ENCODE data around the gene LRMDA. TPM values are rescaled to one million over a fixed set of nuclear protein-coding genes. Genes with fewer than 3 reads are reported as not detected.

Gene LRMDA
- total and polyA plus RNA-seq, 2 of the 13 experiments (the other 11 are each of a cell fraction or from before 2014, with no cell fraction given), result 13.4 to 22.0 TPM

DNA sequence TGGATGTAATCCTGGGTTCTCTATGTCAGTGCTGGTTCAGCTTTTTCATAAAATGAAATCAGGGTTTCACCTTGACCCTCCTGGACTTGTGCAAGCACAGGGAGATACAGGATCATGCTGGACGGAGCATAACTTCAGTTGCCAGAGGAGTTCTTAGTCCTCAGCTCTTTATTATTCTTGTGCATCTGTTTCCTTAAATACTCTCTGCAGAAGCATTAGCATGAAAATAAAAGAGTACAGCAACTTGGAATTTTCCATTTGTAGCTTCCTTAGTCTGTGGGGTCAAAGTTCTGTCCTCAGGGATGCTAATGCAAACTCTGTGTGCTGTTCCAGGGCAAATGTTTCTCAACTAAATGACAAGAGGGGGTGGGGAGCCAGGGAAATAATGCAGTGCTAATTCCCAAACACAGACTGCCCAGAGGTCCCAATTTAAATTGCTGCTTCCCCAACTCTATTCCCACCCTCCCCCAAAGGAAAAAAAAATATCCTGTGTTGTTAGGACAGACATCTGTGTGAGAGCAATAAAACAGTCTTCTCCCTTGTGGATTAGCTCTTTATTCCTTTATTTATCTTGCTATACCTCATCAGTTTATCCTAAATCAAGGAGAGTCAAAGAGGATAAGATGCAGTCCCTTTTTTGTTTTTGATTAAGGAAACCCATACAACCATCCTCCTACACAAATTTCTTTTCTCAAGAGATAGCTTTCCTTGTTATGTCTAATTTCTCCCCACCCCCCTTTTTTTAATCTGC is 905.0 kb downstream of the LRMDA start (continued):
- no peak for TF ChIP-seq ZNF329 (CRISPR knock-in tag; IDR thresholded peaks at IDR 0.05; ENCODE audit: low read depth)
- TF ChIP-seq SOX5 (CRISPR knock-in tag; IDR thresholded peaks at IDR 0.05; ENCODE audit: borderline replicate concordance), result peak; percentile 58; the same call in 1 of the 2 replicates
- TF ChIP-seq HCFC1 (IDR thresholded peaks at IDR 0.05; ENCODE audit: low read depth, low read length), result no peak
- TF ChIP-seq RAD51 (IDR thresholded peaks at IDR 0.05; ENCODE audit: borderline replicate concordance), result no peak
- no peak for TF ChIP-seq JDP2 (CRISPR knock-in tag; IDR thresholded peaks at IDR 0.05; ENCODE audit: borderline replicate concordance)
- no peak for TF ChIP-seq MBD4 (IDR thresholded peaks at IDR 0.05; ENCODE audit: borderline replicate concordance, low read length)
- no peak for TF ChIP-seq PBX2 (CRISPR knock-in tag; IDR thresholded peaks at IDR 0.05)
- no peak for TF ChIP-seq ZNF615 (CRISPR knock-in tag; IDR thresholded peaks at IDR 0.05; ENCODE audit: borderline replicate concordance)
- TF ChIP-seq GZF1 (CRISPR knock-in tag; IDR thresholded peaks at IDR 0.05), result no peak
- no peak for TF ChIP-seq ZBTB14 (CRISPR knock-in tag; IDR thresholded peaks at IDR 0.05)
- no peak for TF ChIP-seq MIER2 (CRISPR knock-in tag; IDR thresholded peaks at IDR 0.05)
- no peak for TF ChIP-seq ZNF543 (CRISPR knock-in tag; IDR thresholded peaks at IDR 0.05)
- TF ChIP-seq LCORL (IDR thresholded peaks at IDR 0.05), result no peak
- no peak for TF ChIP-seq LCORL (CRISPR knock-in tag; IDR thresholded peaks at IDR 0.05)
- TF ChIP-seq THRA (CRISPR knock-in tag; IDR thresholded peaks at IDR 0.05; ENCODE audit: borderline replicate concordance), result no peak
- TF ChIP-seq CEBPB (IDR thresholded peaks at IDR 0.05; ENCODE audit: borderline replicate concordance, low read depth, low read length), result no peak
- TF ChIP-seq FOXA3 (CRISPR knock-in tag; IDR thresholded peaks at IDR 0.05), result no peak
- TF ChIP-seq YY1 (IDR thresholded peaks at IDR 0.05; ENCODE audit: insufficient read depth, insufficient replicate concordance, low read depth, low read length), result no peak
- TF ChIP-seq ATRX (CRISPR knock-in tag; IDR thresholded peaks at IDR 0.05; ENCODE audit: borderline replicate concordance), result no peak
- TF ChIP-seq ZNF12 (CRISPR knock-in tag; IDR thresholded peaks at IDR 0.05), result no peak
- no peak for TF ChIP-seq ZNF468 (CRISPR knock-in tag; IDR thresholded peaks at IDR 0.05)
- peak; percentile 40; the same call in 1 of the 2 replicates for TF ChIP-seq RXRB (CRISPR knock-in tag; IDR thresholded peaks at IDR 0.05; ENCODE audit: borderline replicate concordance)
- no peak for TF ChIP-seq RFX1 (IDR thresholded peaks at IDR 0.05)
- no peak for TF ChIP-seq SIN3B (IDR thresholded peaks at IDR 0.05; ENCODE audit: low read length)
- TF ChIP-seq KLF9 (CRISPR knock-in tag; IDR thresholded peaks at IDR 0.05; ENCODE audit: low read depth), result 0 out of 2 replicates have a peak, but pooled peaks have one; percentile 15
- no peak for TF ChIP-seq SIX1 (CRISPR knock-in tag; IDR thresholded peaks at IDR 0.05; ENCODE audit: borderline replicate concordance)
- no peak for TF ChIP-seq ATAD3A (CRISPR knock-in tag; IDR thresholded peaks at IDR 0.05)

All from HepG2 (cell line).